HCT116 (cell line): ENCODE data around the gene PKIB. TPM values are rescaled to one million over a fixed set of nuclear protein-coding genes. Genes with fewer than 3 reads are reported as not detected.

Source experiments
- ATAC-seq: fragments of 200-7000 bp; cut with Tn5 transposase; 2 replicates; pipeline ENCODE4 v1.9.1; 2020; ENCODE audit warnings: mild to moderate bottlenecking, moderate library complexity
- BruUV-seq: library from RNA; stranded (reverse); fragments of 400-500 nt; replicated peaks from 2 replicates; lab custom pipeline; 2021; lab: Mats Ljungman, UMichigan
- CTCF ChIA-PET: fragments of 300-600 bp; sonication (Branson Sonifier 250); formaldehyde crosslinking; loops from one replicate; lab custom pipeline; 2021; ENCODE audit warnings: antibody characterized with exemption; lab: Charles Lee
- POLR2A ChIA-PET: fragments of 300-600, 350-600 bp; sonication (Branson Sonifier 250); formaldehyde crosslinking; loops from one replicate; lab custom pipeline; 2021; ENCODE audit warnings: antibody characterized with exemption; lab: Charles Lee
- RAD21 ChIA-PET, 2 experiments: fragments of 300-600 bp; sonication (Branson Sonifier 250); formaldehyde crosslinking; loops; one replicate each; lab custom pipeline; 2023; ENCODE audit warnings: low total read pairs in 2 of 2; ENCODE audit not compliant: uncharacterized antibody in 2 of 2, unreplicated experiment in 2 of 2, low non-redundant PET in 1 of 2; lab: Charles Lee
- DNase-seq: peaks from one replicate; pipeline ENCODE4 v3.0.0-alpha.2; 2010; ENCODE audit warnings: low read depth, low spot score
- H2AFZ ChIP-seq: fragments of 200-600 bp; shearing (Covaris generic), sonication (generic); 2 replicates; pipeline ENCODE4 v1.6.1; 2017; ENCODE audit warnings: low read depth, mixed run types, mixed read lengths, antibody characterized with exemption, low read length; ENCODE audit not compliant: poor library complexity, severe bottlenecking
- H3K27ac ChIP-seq: 2 replicates; pipeline ENCODE4 v1.5.1; 2012; ENCODE audit warnings: low read depth, low read length
- H3K27me3 ChIP-seq: fragments of 200-600 bp; sonication (generic); 2 replicates; pipeline ENCODE4 v1.6.1; 2016; ENCODE audit warnings: mixed run types, low read length, mixed read lengths; ENCODE audit not compliant: insufficient read depth
- H3K36me3 ChIP-seq, 2 experiments: fragments of 200-500 bp in 1 of 2; fragments of 200-600 bp in 1 of 2; sonication (Bioruptor generic) in 1 of 2; sonication (generic) in 1 of 2; 2 replicates each; pipeline versions ENCODE4 v1.5.1 to v1.6.1; 2014 to 2016; ENCODE audit warnings: low read length in 2 of 2, inconsistent platforms in 1 of 2, mixed read lengths in 1 of 2, mixed run types in 1 of 2; ENCODE audit not compliant: insufficient read depth in 2 of 2, control insufficient read depth in 1 of 2
- H3K4me1 ChIP-seq, 2 experiments: fragments of 200-600 bp in 1 of 2; sonication (generic) in 1 of 2; 2 replicates each; pipeline versions ENCODE4 v1.5.1 to v1.6.1; 2012 to 2017; ENCODE audit warnings: low read length in 2 of 2, inconsistent platforms in 1 of 2, mild to moderate bottlenecking in 1 of 2, mixed read lengths in 1 of 2, mixed run types in 1 of 2, moderate library complexity in 1 of 2; ENCODE audit not compliant: insufficient read depth in 2 of 2, control insufficient read depth in 1 of 2
- H3K4me2 ChIP-seq: fragments of 200-600 bp; sonication (generic); 2 replicates; pipeline ENCODE4 v1.6.1; 2017; ENCODE audit warnings: mixed run types, low read length, mixed read lengths
- H3K4me3 ChIP-seq, 2 experiments: fragments of 200-600 bp in 1 of 2; sonication (generic) in 1 of 2; replicated peaks in 1 of 2; 2 replicates each; pipeline ENCODE4 v1.5.1; 2011 to 2016; ENCODE audit warnings: low read length in 2 of 2, control low read depth in 1 of 2, low read depth in 1 of 2, mild to moderate bottlenecking in 1 of 2, mixed read lengths in 1 of 2, mixed run types in 1 of 2
- H3K79me2 ChIP-seq: fragments of 200-600 bp; sonication (generic); 2 replicates; pipeline ENCODE4 v1.6.1; 2017; ENCODE audit warnings: mild to moderate bottlenecking, mixed run types, low read length, moderate library complexity, mixed read lengths; ENCODE audit not compliant: insufficient read depth
- H3K9ac ChIP-seq: fragments of 200-600 bp; sonication (generic); 2 replicates; pipeline ENCODE4 v1.6.1; 2016; ENCODE audit warnings: low read length, mixed read lengths
- H3K9me2 ChIP-seq: fragments of 200-600 bp; sonication (generic), shearing (Covaris generic); 2 replicates; pipeline ENCODE4 v1.6.1; 2017; ENCODE audit warnings: mixed run types, mild to moderate bottlenecking, moderate library complexity; ENCODE audit not compliant: insufficient read depth
- H3K9me3 ChIP-seq, 2 experiments: fragments of 200-500 bp in 1 of 2; fragments of 200-600 bp in 1 of 2; sonication (Bioruptor generic) in 1 of 2; sonication (generic) in 1 of 2; 2 replicates each; pipeline ENCODE4 v1.6.1; 2014 to 2017; ENCODE audit warnings: low read length in 2 of 2, mixed read lengths in 2 of 2, inconsistent platforms in 1 of 2, low read depth in 1 of 2, mild to moderate bottlenecking in 1 of 2, mixed run types in 1 of 2, moderate library complexity in 1 of 2; ENCODE audit not compliant: control insufficient read depth in 1 of 2, insufficient read depth in 1 of 2
- H4K20me1 ChIP-seq: fragments of 200-600 bp; sonication (generic), shearing (Covaris generic); 2 replicates; pipeline ENCODE4 v1.6.1; 2017; ENCODE audit warnings: mixed run types, mild to moderate bottlenecking, moderate library complexity; ENCODE audit not compliant: insufficient read depth
- CBX3 ChIP-seq: IDR thresholded peaks from 2 replicates; pipeline ENCODE4 v1.6.1; 2012; ENCODE audit warnings: low read depth
- CEBPB ChIP-seq: IDR thresholded peaks from 2 replicates; pipeline ENCODE4 v1.6.1; 2012; ENCODE audit warnings: low read depth
- CTCF ChIP-seq, 3 experiments: fragments of 200-600 bp in 1 of 3; sonication (generic) in 1 of 3; IDR thresholded peaks in 2 of 3; conservative IDR thresholded peaks in 1 of 3; 2 replicates each; pipeline ENCODE4 v1.5.1; 2012 to 2017; ENCODE audit warnings: low read depth in 2 of 3, low read length in 2 of 3, antibody characterized with exemption in 1 of 3, borderline replicate concordance in 1 of 3, control low read depth in 1 of 3, mild to moderate bottlenecking in 1 of 3, mixed read lengths in 1 of 3, mixed run types in 1 of 3, moderate library complexity in 1 of 3; ENCODE audit not compliant: insufficient read depth in 1 of 3
- ELF1 ChIP-seq: IDR thresholded peaks from 2 replicates; pipeline ENCODE4 v1.6.1; 2012; ENCODE audit warnings: low read depth, borderline replicate concordance
- EZH2 ChIP-seq: fragments of 200-600 bp; sonication (generic); IDR thresholded peaks from 2 replicates; pipeline ENCODE4 v1.6.1; 2017; ENCODE audit warnings: antibody characterized with exemption, mixed run types
- FOSL1 ChIP-seq: IDR thresholded peaks from 2 replicates; pipeline ENCODE4 v1.6.1; 2012; ENCODE audit warnings: low read depth
- JUND ChIP-seq: IDR thresholded peaks from 2 replicates; pipeline ENCODE4 v1.6.1; 2012
- POLR2A ChIP-seq: IDR thresholded peaks from 2 replicates; pipeline ENCODE4 v1.7.0; 2011; ENCODE audit warnings: borderline replicate concordance; ENCODE audit not compliant: insufficient read depth, insufficient read length; ENCODE audit errors: extremely low read depth
- SP1 ChIP-seq: IDR thresholded peaks from 2 replicates; pipeline ENCODE4 v1.6.1; 2012; ENCODE audit warnings: low read depth
- SRF ChIP-seq: IDR thresholded peaks from 2 replicates; pipeline ENCODE4 v1.6.1; 2012; ENCODE audit warnings: low read depth
- TCF7L2 ChIP-seq: IDR thresholded peaks from 2 replicates; pipeline ENCODE4 v1.7.0; 2011; ENCODE audit warnings: borderline replicate concordance, inconsistent platforms; ENCODE audit not compliant: insufficient read depth, insufficient read length; ENCODE audit errors: extremely low read depth
- ZFX ChIP-seq: fragments of 450-650 bp; IDR thresholded peaks from 2 replicates; pipeline ENCODE4 v1.6.1; 2017
- ZNF274 ChIP-seq: fragments of 200-500 bp; sonication (Bioruptor generic); IDR thresholded peaks from 2 replicates; pipeline ENCODE4 v1.6.1; 2014; ENCODE audit warnings: mild to moderate bottlenecking, low read depth, low read length, inconsistent platforms
- intact Hi-C: fragments of 100-400 bp; cut with micrococcal nuclease; formaldehyde crosslinking; loops from 2 replicates; pipeline ENCODE4 v1.10.0; 2022
- total RNA-seq: library from RNA; stranded (reverse); gene quantifications from one replicate; pipeline ENCODE4 v1.2.1, GENCODE V29; 2021; ENCODE audit not compliant: unreplicated experiment

PKIB gene
- total RNA-seq, 1 experiment from 2014 or later = 24.0 TPM

DNA sequence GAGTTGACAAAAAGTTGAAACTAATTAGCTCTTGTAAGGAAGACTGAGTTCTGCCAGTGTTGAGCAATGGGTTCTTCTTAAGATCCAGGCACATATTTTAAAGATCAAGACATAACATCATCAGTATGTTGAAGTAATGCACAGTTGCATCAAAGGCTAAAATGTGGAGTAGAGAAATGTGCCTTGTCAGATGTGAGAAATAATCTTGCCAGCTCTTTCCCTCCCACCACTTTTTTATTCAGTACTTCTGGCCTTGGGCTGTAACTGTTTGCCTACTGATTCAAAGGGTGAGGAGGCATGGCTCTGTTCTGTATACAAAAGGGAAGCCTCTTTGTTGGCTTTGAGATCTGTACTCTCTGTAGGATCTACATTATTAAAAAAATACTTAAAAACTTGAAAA, 13.1 kb downstream of the PKIB start:
- TF ChIP-seq ZFX = no peak
- TF ChIP-seq CTCF (IDR thresholded peaks at IDR 0.05 in 2 of 3, conservative IDR thresholded peaks at IDR 0.05 in 1 of 3; ENCODE audit: borderline replicate concordance in 1 of 3, insufficient read depth in 1 of 3, low read depth in 2 of 3, low read length in 2 of 3) = no peak
- Histone ChIP-seq H3K4me1 (peaks cover 19 to 25% of the 10 kb centered on the region in 2 experiments), H3K9me2 (no peaks in the 10 kb centered on the region), H3K9me3 (no peaks in the 10 kb centered on the region), H3K4me3 (no peak overlapping the region), H4K20me1 (no peaks in the 10 kb centered on the region), H3K9ac (no peak overlapping the region), H3K79me2 (no peaks in the 10 kb centered on the region), H2AFZ (no peak overlapping the region), H3K27ac (no peak overlapping the region), H3K4me2 (no peak overlapping the region), H3K36me3 (no peaks in the 10 kb centered on the region), H3K27me3 (no peaks in the 10 kb centered on the region)
- intact Hi-C loops = no loop called here
- ATAC-seq = no peak
- ChIA-PET POLR2A (no interaction called here), CTCF (no interaction called here), RAD21 (no interaction called here)
- BruUV-seq = no TSS peak
- DNase-seq = no peak

- no peak overlapping the region for H2AFZ ChIP-seq
- H3K4me2 ChIP-seq = no peak overlapping the region
- ATAC-seq = no peak
- no peaks in the 10 kb centered on the region for H3K9me2 ChIP-seq
- H3K79me2 ChIP-seq = no peaks in the 10 kb centered on the region
- H3K27ac ChIP-seq = no peak overlapping the region
- RAD21 ChIA-PET = no interaction called here
- no peaks in the 10 kb centered on the region for H3K9me3 ChIP-seq
- H4K20me1 ChIP-seq = no peaks in the 10 kb centered on the region
- H3K9ac ChIP-seq = no peak overlapping the region
- H3K27me3 ChIP-seq = no peaks in the 10 kb centered on the region
- H3K4me1 ChIP-seq = peaks cover 19 to 25% of the 10 kb centered on the region in 2 experiments
- intact Hi-C loops = no loop called here
- POLR2A ChIA-PET = no interaction called here
- no TSS peak for BruUV-seq
- H3K36me3 ChIP-seq = no peaks in the 10 kb centered on the region
- H3K4me3 ChIP-seq = no peak overlapping the region
- CTCF ChIA-PET = interaction anchor here (0.8 to 1.1 kb wide), 2 partner anchors 95 to 103 kb away, joined by 3 read pairs; no protein-coding TSS in a partner anchor
- TF ChIP-seq CBX3 (no peak), CEBPB (no peak; the same call in 1 of the 2 replicates), EZH2 (no peak), SRF (no peak), ZFX (no peak), TCF7L2 (no peak), FOSL1 (no peak), ZNF274 (no peak), POLR2A (no peak), JUND (no peak), ELF1 (no peak), SP1 (no peak)
- DNase-seq = no peak
Measured at GRCh38 chr6:122624853-122625252, 14.6 kb downstream of the PKIB start.
